HEK293T (cell line): ENCODE data around the gene NT5M.

Experiments used
- ARNT ChIP-seq: fragments of 450-650 bp; IDR thresholded peaks from 2 replicates; pipeline ENCODE4 v1.6.1; 2017; ENCODE audit warnings: mild to moderate bottlenecking
- BHLHE40 ChIP-seq: fragments of 450-650 bp; IDR thresholded peaks from 2 replicates; pipeline ENCODE4 v1.6.1; 2016; ENCODE audit warnings: mild to moderate bottlenecking, moderate library complexity, borderline replicate concordance
- FOXM1 ChIP-seq: fragments of 450-650 bp; IDR thresholded peaks from 2 replicates; pipeline ENCODE4 v1.6.1; 2017; ENCODE audit warnings: mild to moderate bottlenecking, borderline replicate concordance
- HDGF ChIP-seq: fragments of 450-650 bp; IDR thresholded peaks from 2 replicates; pipeline ENCODE4 v1.6.1; 2017; ENCODE audit warnings: antibody characterized with exemption, borderline replicate concordance
- NFRKB ChIP-seq: fragments of 450-650 bp; IDR thresholded peaks from 2 replicates; pipeline ENCODE4 v1.6.1; 2016; ENCODE audit warnings: mild to moderate bottlenecking, moderate library complexity
- SUZ12 ChIP-seq: fragments of 450-650 bp; IDR thresholded peaks from 2 replicates; pipeline ENCODE4 v1.6.1; 2016; ENCODE audit warnings: mild to moderate bottlenecking
- TARDBP ChIP-seq: fragments of 450-650 bp; IDR thresholded peaks from 2 replicates; pipeline ENCODE4 v1.6.1; 2016
- ZNF384 ChIP-seq: fragments of 450-650 bp; IDR thresholded peaks from 2 replicates; pipeline ENCODE4 v1.6.1; 2016

DNA sequence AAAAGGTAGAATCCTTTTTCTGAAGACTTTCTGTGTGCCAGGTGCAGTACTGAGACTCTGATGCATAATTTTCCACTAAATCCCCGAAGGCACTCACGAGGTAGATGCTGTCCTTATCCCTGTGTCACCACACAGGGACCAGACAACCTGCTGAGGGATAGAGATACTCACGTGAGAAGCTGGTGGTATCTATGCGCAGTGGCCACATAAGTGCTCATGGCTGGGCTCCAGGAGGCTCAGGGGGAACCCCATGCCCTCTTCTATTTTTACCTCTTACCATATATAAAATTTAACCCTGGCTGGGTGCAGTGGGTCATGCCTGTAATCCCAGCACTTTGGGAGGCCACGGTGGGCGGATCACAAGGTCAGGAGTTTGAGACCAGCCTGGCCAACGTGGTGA, 38.3 kb downstream of the NT5M start:
- TF ChIP-seq HDGF (no peak), FOXM1 (no peak), SUZ12 (no peak), TARDBP (no peak), ZNF384 (no peak), BHLHE40 (no peak), ARNT (no peak), NFRKB (no peak)
